GM18526 (cell line): ENCODE measurements around the gene COMP.

ENCODE experiments used
- POLR2A ChIP-seq: IDR thresholded peaks from 3 replicates; pipeline ENCODE4 v1.6.1; 2011; ENCODE audit not compliant: insufficient read length; ENCODE audit errors: extremely low read depth

Gene COMP

DNA sequence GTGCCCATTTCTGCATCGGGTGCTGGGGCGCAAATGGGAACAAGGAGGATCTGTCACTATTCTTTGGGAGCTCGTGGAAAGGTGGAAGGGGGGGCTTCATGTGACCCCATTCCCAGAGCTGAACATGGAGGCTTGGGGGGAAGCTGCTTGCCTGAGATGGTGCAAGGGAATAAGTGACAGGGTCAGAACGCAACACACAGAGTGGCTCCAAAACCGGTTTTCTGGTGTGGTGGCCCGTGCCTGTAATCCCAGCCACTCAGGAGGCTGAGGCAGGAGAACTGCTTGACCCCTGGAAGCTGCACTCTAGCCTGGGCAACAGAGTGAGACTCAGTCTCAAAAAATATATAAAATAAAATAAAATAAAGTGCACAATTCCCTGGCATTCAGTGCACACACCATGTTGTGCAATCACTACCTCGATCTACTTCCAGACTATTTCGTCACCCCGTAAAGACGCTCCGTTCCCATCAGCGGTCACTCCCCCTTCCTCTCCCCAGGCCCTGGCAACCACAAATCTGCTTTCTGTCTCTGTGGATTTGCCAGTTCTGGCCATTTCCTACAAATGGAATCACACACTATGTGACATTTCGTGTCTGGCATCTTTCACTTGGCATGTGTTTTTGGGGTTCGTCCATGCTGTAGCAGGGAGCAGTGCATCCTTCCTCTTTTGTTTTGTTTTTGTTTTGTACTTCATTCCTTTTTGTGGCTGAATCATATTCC is 18.2 kb upstream of the COMP start:
- TF ChIP-seq POLR2A, result no peak

DNA sequence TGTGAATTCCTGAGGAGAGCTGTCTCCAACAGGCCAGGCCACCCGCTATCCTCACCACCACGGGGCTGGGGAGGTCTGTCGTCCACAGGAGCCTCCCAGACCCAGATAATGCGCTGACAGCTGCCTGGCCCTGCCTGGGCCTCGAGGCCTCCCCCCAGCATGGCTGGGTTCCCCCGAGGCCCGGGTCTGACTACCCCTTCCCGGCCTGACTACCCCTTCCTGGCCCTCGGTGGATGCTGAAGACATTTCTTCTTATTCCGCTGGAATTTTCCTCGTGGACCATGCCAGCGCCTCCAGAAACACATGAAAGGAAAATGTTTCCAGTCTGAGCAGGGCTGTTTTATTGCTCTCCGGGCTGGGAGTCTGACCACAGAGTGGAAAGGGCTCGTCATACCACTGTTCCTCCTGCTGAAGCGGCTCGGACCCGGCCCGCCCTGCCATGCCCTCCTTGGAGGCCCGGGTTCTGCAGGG is 16.8 kb upstream of the COMP start:
- TF ChIP-seq POLR2A, result no peak

DNA sequence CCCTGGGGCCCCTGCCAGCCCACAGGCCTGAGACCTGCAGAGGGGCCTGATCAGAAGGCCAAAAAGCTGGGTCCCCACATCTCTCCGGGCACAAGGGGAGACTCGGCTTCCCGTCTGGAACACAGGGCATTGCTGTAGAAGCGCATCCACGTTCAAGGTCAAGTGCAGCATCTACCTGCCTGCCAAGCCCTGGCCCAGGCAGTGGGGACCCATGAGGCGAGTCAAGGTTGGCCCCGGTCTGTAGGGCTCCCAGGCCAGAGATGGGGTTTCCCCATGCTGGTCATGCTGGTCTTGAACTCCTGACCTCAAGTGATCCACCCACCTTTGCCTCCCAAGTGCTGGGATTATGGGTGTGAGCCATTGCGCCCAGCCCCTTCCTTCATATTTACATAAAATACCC is 13.5 kb upstream of the COMP start:
- TF ChIP-seq POLR2A, result no peak

DNA sequence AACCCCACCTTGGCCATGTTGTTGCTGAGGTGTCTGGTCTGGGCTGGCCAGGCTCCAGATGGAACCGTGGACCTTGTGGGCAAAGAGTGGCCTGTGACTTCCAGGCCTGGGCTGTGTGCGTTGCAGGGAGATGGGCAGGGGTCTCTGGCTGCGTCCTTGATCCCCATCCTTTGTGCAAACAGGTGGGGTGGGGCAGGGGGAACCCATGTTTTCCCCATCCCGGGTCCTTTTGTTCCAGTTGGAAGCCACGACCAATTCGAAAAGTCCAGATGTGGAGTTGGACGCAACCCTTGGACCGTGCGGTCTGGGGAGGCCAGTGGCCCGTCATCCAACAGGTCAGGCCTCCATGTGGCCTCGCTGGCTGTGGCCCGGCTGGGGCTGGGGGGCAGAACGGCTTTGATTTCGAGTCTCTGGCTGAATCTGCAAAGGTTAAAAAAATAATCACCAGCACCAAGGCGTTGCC is 13.1 kb upstream of the COMP start:
- no peak for TF ChIP-seq POLR2A

DNA sequence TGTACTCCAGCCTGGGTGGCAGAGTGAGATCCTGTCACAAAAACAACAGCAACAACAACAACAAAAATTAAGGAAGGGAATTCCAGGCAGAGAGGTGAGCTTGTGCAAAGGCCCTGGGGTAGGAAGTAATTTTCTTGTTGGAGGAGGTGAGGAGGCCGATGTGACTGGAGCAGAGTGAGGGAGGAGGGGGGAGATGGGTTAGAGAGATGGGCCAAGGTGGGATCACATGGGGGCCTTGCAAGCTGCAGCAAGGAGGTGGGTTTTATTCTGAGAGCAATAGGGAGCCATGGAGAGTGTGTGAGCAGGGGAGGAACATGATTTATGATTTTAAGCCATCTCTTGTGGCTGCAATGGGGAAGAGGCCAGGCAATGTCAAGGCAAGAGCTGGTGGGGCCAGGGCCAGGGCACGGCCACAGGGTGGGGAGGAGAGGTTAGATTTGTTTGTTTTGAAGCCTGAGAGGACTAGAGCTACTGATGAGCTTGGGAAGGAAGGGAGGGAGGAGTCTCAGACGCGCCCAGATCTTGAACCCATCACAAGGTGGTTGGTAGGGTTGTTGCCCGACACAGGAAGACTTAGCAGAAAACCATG is 12.5 kb upstream of the COMP start:
- TF ChIP-seq POLR2A, result no peak

DNA sequence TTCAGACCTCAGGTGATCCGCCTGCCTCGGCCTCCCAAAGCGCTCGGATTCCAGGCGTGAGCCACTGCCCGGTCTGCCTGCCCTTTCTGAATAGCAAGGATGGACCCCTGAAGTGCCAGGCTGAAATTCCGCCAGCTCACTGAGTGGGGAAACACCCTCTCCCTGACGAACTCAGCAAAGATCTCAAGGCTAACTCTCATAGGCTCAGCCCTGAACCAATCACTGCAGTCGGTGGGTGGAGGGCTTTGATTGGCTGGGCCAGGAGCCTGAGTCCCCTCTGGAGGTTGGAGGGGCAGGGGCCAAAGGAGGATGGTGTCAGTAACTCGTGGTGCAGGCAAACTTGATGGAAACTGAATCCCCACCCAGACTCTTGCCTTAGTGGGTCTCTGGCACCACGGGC is 11.2 kb upstream of the COMP start:
- no peak for TF ChIP-seq POLR2A

DNA sequence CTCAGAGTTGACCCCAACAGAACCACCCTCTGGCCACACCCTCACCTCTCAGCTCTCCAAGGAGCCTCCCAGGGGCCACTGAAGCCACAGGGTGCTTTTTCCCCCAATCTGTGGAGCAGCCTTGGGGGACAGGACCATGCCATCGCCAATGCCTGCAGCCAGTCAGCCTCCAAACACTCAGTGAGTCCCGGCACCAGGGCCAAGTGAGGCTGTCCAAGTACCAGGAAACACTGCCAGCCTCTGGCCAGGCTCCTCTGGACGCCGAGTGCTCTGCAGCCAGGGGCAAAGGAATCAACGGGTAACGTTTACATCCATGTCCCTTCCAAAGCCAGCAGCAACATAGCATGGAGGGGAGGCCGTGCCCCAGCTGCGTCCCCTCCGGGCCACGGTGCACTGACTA is 9.5 kb upstream of the COMP start:
- no peak for TF ChIP-seq POLR2A

DNA sequence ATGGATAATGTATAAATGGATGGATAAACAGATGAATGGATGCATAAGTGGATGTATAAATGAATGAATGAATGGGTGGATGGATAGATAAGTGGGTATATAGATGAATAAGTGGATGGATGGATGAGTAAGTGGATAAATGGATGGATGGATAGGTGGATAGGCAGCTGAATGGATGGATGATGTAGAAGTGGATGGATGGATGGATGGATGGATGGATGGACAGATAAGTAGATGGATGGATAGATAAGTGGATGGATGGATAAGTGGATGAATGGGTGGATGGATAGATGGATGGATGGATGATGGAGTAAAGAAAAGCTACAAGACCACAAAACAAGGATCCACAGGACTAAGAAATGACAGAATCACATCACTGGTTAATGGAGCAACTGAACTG is 9.0 kb upstream of the COMP start:
- no peak for TF ChIP-seq POLR2A

DNA sequence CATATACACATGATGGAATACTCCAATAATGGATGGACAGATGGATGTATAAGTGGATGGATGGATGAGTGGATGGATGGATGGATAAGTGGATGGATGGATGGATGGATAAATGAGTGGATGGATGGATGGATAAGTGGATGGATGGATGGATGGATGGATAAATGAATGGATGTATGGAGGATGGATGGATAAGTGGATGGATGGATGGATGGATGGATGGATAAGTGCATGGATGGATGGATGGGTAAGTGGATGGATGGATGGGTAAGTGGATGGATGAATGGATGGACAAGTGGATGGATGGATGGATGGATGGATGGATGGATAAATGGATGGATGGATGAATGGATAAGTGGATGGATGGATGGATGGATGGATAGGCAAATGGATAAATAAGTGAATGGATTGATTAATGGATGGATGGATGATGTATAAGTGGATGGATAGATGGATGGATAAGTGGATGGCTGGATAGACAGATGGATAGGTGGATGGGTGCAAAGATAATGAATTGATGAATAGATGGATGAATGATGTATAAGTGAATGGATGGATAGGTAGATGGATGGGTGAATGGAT is 8.4 kb upstream of the COMP start:
- no peak for TF ChIP-seq POLR2A

DNA sequence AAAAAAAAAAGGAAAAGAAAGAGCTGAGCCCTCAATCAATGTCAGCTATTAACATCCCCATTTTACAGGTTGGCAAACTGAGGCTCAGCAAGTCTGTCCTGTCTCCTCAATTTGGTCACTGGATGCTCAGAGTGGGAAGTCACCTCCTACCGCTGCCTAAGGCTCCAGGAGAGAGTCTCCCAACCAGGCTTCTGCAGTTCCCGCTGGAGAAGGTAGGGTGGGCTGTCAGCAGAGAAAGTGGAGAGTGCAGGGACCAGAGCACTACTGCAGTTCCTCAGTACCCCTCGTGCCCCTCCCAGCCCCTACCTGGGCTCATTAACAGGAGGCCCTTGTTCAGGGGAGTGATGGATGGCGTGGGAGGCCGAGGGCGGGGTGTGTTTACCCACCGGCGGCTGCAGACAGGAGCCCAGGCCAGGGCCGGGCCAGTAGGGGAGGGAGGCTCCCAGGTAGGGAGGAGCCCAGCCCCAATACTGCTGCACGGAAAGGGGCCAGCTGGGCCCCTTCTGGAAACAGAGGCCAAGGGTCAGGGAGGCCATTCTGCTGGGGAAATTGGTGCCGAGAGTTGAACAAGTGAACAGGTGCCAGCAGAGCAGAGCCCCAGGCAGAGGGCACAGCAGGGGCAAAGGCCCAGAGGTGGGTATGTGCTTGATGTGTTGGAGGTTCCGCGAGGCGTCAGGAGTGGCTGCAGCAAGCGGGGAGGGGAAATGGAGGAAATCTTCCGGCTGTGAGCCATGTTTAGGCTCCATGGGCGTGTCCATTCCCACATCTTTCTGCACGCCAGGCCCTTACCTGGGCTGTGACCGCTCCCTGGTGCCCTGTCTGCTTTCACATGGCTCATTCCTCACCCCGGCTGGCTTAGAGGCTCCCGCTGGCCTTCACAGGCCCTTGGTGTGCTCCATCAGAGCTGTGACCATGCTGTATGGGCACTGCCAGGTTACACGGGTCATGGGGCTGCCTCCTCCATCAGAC is 7.6 kb upstream of the COMP start:
- TF ChIP-seq POLR2A, result no peak

DNA sequence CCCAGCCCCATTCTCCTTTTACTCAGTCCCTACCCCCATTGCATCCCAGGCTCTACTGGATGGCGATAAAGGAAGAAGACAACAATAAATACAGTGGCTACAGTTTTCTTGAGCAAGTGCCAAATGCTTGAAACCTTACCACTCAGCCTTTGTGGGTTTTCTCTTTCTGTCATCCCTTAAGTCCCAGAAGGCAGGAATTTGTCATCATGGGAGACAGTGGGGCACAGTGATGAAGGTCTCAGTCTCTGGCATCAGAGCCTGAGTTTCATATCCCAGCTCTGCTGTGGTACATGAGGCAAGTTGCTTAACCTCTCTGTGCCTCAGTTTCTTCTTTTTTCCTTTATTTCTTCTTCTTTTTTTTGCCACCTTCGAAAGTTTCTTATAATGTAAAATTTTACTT is 5.1 kb upstream of the COMP start:
- TF ChIP-seq POLR2A, result no peak

DNA sequence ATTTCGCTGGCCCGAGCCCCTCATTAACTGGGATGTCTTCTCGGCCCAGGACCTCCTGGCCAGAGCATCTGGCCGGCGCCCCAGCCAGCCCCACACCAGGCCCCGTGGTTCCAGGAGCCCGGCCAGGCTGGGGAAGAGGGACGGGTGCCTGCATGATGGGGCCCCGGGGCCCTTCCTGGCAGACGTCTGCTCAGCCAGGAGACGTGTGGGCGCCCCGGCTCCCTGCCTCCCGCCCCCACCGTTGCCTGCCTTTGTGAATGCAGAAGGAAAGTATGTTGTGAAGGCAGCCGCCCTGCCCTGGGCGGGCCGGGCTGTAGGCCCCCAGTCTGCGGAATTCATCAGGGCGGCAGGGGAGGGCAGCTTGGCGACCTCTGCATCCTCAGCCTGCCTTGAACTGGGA is 4.4 kb upstream of the COMP start:
- TF ChIP-seq POLR2A, result no peak

DNA sequence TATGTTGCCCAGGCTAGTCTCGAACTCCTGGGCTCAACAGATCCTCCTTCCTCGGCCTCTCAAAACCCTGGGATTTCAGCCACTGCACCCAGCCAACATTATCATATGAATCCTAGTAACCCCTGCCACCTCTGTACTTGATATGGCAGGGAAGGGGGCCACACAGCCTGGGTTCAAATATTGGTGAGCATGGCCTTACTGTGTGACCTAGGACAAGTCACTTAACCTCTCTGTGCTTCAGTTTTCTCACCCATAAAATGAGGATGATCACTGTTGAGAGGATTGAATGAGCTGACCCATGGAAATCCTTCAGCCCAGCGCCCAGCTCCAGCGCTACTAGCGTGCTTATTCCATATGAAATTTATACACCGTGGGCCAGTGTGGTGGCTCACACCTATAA is 3.6 kb upstream of the COMP start:
- TF ChIP-seq POLR2A, result no peak

DNA sequence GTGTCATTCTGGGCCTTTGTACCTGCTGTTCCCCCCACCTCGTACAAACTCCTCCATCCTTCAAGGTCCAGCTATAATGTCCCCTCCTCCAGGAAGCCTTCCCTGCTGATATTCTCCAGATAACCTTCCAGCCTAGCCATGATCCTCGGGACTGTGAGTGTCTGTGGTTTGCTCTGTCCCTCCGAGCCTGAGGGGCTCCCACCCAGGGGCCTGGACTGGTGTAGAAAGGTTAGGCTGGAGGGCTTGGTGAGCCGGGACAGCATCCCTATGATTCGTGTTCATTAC is 2.9 kb upstream of the COMP start:
- no peak for TF ChIP-seq POLR2A

DNA sequence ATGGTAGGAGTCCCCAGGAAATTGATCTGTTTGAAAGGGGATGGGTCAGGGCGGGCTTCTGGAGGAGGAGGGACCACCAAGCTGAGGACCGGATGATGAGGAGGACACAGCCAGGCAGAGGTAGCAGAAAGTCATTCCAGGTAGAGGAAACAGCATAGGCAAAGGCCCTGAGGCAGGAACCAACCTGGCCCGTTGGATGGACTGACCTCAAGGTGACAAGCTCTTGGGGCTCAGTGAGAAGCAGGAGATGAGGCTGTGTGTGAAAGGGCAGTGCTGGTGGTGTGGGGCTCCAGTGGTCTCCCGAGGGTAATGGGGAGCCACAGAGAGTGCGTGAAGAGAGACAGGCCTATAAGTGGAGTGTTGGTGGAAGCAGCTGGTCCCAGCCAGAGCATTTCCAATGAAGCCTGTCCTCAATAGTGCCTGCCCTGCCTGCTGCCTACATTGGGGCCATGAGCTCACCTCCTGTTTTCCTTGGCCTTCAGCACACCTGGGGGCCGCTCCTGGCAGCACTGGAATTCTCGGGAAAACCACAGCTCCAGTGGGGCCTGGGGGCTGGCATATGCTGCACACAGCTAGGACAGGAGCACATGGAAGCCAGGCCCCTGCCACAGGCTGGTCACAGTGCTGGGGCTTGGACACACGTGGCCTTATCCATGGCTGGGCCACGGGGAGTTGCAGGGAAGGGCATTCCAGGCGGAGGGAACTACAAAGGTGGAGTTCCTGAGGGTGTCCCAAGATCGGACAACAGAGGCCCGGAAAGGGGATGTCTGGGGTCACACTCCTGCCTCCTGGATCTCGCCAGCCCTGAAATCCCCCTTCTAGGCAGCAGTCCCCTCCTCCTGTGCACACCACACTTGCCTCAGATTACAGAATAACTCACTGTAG is 2.3 kb upstream of the COMP start:
- no peak for TF ChIP-seq POLR2A

DNA sequence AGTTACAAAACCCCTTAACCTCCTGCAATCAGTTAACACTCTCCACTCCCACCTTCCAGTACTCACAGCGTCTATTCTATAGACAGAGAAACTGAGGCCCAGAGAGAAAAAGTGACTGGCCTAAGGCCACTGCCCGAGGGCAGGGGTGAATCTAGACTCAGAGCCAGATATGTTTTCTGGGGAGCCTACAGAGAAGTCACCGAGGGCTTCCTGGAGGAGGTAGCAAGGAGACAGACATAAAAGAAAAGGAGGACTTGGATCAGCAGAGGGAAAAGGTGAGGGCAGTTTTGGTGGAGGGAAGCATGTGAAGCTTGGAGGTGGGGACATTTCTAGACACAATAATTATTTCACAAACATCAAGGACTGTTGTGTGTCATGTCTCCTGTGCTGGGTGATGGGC is 1.6 kb upstream of the COMP start:
- no peak for TF ChIP-seq POLR2A
